Measurements from ENCODE around the gene DOK3.

GRCh38 chr5:177550122-177550521 lies 40.5 kb upstream of the DOK3 start:
- TF ChIP-seq CTCF (IDR thresholded peaks at IDR 0.05; ENCODE audit: borderline replicate concordance, extremely low read depth, low read length, poor library complexity, severe bottlenecking) (no peak), EZH2 (IDR thresholded peaks at IDR 0.05; ENCODE audit: borderline replicate concordance, low read depth, low read length, severe bottlenecking) (no peak)

Data from DND-41 (cell line).